A375 (cell line): ENCODE measurements around the gene CNBP. TPM values are rescaled to one million over a fixed set of nuclear protein-coding genes. Genes with fewer than 3 reads are reported as not detected.

Experiments used
- small RNA-seq: library from RNA; depleted of rRNA; stranded (forward); fragments of <200 nt; gene quantifications from one replicate; pipeline ENCODE3, GENCODE V24; 2014
- total RNA-seq: library from RNA; depleted of rRNA; stranded (reverse); fragments of >200 nt; shearing (Covaris generic); gene quantifications from 2 replicates; pipeline ENCODE4 v1.2.3, GENCODE V29; 2014; rRNA removed

The CNBP gene
- 306 and 346 TPM in 2 replicates for total RNA-seq

DNA sequence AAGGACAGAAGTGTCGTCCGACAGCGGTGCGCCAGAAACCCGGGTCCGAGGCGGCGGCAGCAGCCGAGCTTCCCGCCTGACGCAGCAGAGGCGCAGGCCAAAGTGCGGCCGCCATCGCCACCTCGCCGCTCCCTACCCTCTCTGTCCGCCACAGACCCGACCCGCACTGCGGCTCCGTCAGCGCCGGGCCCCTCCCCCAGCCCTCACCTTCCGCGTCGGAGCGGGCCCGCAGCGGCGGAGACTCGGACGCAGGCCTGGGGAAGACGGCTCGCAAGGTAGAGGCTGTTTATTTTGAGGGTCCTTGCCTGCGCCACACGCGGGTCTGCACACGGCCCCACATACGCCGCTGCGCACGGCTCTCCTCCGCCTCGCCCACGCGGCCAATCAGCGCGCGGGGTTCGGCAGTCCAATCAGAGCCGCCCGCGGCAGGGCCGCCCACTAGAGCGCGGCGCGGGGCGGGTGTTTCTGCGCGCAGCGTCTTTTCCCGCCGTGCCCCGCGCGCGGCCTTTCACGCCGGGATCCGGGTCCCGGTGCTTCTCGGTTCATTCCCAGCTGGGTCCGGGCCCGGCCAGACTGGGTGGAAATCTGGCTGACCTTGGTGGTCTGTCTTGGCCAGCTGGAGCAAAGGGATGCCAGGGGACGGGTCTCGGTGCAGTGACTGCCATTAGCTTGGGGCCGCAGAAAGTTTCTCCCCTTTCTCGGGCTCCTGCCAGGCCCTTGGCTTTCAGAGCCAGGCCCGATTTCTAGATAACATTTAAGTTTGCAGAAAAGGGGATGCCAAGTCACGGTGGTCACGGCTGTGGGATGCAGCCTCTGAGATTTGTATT lies at the start of gene CNBP:
CNBP (minus strand) TSS at position 328 of the 827 bp plus-strand sequence. CDS start 12,139 bp downstream, outside the sequence.

DNA sequence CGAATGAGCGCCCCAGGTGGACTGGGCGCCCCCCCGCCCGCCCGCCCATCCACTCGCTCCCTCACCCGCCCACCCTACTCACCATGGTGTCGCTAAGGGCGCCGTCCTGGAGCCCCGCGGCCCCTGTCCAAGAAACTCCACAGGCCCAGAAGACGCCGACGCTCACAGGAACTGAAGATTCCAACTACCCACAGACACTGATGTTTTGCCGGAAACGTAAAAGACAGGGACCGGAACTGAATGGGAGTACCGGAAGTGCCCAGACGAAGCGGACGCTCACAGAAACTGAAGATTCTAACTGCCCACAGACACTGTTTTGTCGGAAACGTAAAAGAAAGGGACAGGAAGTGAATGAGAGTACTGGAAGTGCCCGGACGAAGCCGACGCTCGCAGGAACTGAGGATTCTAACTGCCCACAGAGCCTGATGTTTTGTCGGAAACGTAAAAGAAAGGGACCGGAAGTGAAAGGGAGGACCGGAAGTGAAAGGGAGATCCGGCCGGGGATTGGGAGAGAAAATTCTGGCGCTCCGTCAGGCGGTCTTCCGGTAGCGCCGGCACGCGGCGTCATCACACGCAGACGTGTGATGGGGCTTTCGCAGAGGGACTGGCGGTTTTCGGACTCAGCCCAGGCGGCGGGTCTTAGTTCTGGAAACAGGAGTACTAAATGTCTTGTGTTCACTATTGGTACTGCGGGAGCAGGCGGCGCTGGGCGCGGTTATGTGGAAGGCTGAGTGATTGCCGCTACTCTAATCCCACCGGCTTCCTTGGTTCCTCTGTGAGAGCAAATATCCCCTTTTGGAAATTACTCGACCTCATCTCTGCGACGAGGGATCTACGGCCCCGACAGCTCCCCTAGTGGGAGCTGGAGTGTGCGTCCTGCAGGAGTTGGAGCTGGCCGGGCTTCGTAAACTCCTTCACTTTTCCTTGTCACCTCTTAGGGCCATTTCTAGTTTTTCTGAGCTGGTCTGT lies 22.5 kb downstream of the CNBP start, which contains the start of gene ISY1:
ISY1 (minus strand) TSS at position 173 of the 969 bp plus-strand sequence; CDS start at position 85, 88 bp downstream.

DNA sequence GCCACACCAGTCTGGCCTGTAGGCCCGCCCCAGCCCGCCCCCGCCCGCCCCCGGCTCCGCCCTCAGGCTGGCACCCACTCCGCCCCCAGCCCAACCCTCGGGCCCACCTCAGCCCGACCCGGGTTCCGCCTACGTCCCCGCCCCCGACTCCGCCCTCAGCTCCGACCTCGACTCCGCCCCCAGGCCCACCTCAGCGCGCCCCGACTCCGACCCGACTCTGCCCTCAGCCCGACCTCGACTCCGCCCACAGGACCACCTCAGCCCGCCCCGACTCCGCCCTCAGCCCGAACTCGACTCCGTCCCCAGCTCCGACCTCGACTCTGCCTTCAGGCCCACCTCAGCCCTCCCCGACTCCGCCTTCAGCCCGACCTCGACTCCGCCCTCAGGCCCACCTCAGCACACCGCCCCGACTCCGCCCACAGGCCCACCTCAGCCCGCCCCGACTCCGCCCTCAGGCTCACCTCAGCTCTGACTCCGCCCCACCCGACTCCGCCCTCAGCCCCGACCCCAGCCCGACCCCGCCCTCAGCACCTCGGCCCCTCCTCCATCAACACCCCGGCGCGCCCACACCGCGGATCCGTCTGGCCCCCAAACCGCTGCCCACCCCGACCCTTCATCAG lies 61.8 kb downstream of the CNBP start, which contains the start of gene RAB43:
RAB43 (minus strand) TSS at position 13 of the 620 bp plus-strand sequence. CDS start 315 bp downstream, outside the sequence.

Small RNA genes within 50 kb of the gene (small RNA-seq; reads per million reads assigned to genes)
- not detected for gene RPS27P12

Other genes with a start within 250 kb of the CNBP start
- gene CFAP92, start 189.8 kb downstream of the CNBP start, total RNA-seq: 0.61 TPM in 1 of 2 replicates, not detected in the other
- 0.23 TPM in 1 of 2 replicates, not detected in the other for gene EFCC1, start 182.6 kb downstream of the CNBP start, total RNA-seq
- gene GP9, start 123.1 kb downstream of the CNBP start, total RNA-seq: not detected in 2 replicates
- 6.2 and 12.6 TPM in 2 replicates for gene RAB43, start 62.1 kb downstream of the CNBP start, total RNA-seq
- 49.6 and 60.6 TPM in 2 replicates for gene ISY1, start 22.8 kb downstream of the CNBP start, total RNA-seq
- 216 and 271 TPM in 2 replicates for gene COPG1, start 65.7 kb upstream of the CNBP start, total RNA-seq
- 46.0 and 48.7 TPM in 2 replicates for gene HMCES, start 95.0 kb upstream of the CNBP start, total RNA-seq
- 0.08 and 0.16 TPM in 2 replicates for gene EFCAB12, start 244.7 kb upstream of the CNBP start, total RNA-seq